GM04503 (cell line): ENCODE data around the gene SLC22A6.

Experiments
- DNase-seq: peaks from one replicate; pipeline ENCODE4 v3.0.0-alpha.2; 2012; ENCODE audit warnings: low read depth

SLC22A6 gene

GRCh38 chr11:62984451-62984991, at the start of gene SLC22A6:
Gene SLC22A6 (minus strand): TSS chr11:62984967. CDS start chr11:62984690, 277 bp downstream.
- DNase-seq = no peak

GRCh38 chr11:63032457-63032856, 47.7 kb upstream of the SLC22A6 start:
- no peak for DNase-seq

- peak; percentile 11 for DNase-seq
Observed at GRCh38 chr11:63023841-63024648, 39.3 kb upstream of the SLC22A6 start.

GRCh38 chr11:63023222-63023814, 38.6 kb upstream of the SLC22A6 start:
- DNase-seq = no peak

GRCh38 chr11:63022441-63022840, 37.7 kb upstream of the SLC22A6 start:
- DNase-seq = no peak

- no peak for DNase-seq
Observed at GRCh38 chr11:63020671-63021291, 36.0 kb upstream of the SLC22A6 start.

GRCh38 chr11:63019506-63019905, 34.7 kb upstream of the SLC22A6 start:
- no peak for DNase-seq

- DNase-seq = no peak
Observed at GRCh38 chr11:63017306-63017974, 32.7 kb upstream of the SLC22A6 start.

- no peak for DNase-seq
Observed at GRCh38 chr11:63015521-63016215, 30.9 kb upstream of the SLC22A6 start, which contains the start of gene SLC22A8. Gene SLC22A8 (minus strand): TSS chr11:63015841. CDS start chr11:63014958, 883 bp downstream.

GRCh38 chr11:63014408-63015055, 29.8 kb upstream of the SLC22A6 start:
- DNase-seq = no peak

GRCh38 chr11:63012839-63013238, 28.1 kb upstream of the SLC22A6 start:
- DNase-seq = no peak

- no peak for DNase-seq
Observed at GRCh38 chr11:63012430-63012829, 27.7 kb upstream of the SLC22A6 start.

GRCh38 chr11:63010934-63011439, 26.2 kb upstream of the SLC22A6 start:
- no peak for DNase-seq

- no peak for DNase-seq
Observed at GRCh38 chr11:63007920-63008319, 23.2 kb upstream of the SLC22A6 start.

GRCh38 chr11:63001456-63001855, 16.7 kb upstream of the SLC22A6 start:
- no peak for DNase-seq

- DNase-seq = no peak
Observed at GRCh38 chr11:62999649-63000048, 14.9 kb upstream of the SLC22A6 start.

- DNase-seq = no peak
Observed at GRCh38 chr11:62999156-62999555, 14.4 kb upstream of the SLC22A6 start.

GRCh38 chr11:62996271-62996670, 11.5 kb upstream of the SLC22A6 start:
- no peak for DNase-seq

- no peak for DNase-seq
Observed at GRCh38 chr11:62994775-62995174, 10.0 kb upstream of the SLC22A6 start.

GRCh38 chr11:62988276-62988675, 3.5 kb upstream of the SLC22A6 start:
- DNase-seq = no peak
